Caco-2 (cell line): Measurements from ENCODE around the gene FAAP24. TPM values are rescaled to one million over a fixed set of nuclear protein-coding genes. Genes with fewer than 3 reads are reported as not detected.
"Not testable (repeated sequence)": the region's sequence is repeated elsewhere in the genome, so short reads cannot be mapped to it uniquely, and the experiment has no call there.

Experiments
- BruUV-seq: library from RNA; stranded (reverse); fragments of 400-500 nt; replicated peaks from 2 replicates; lab custom pipeline; 2021; lab: Mats Ljungman, UMichigan
- CTCF ChIA-PET: fragments of 300-600 bp; sonication (Branson Sonifier 250); formaldehyde crosslinking; loops from one replicate; lab custom pipeline; 2022; ENCODE audit warnings: antibody characterized with exemption; lab: Charles Lee
- POLR2A ChIA-PET: fragments of 300-600 bp; sonication (Branson Sonifier 250); formaldehyde crosslinking; loops from one replicate; lab custom pipeline; 2022; ENCODE audit warnings: antibody characterized with exemption; lab: Charles Lee
- DNase-seq, 2 experiments: peaks; one replicate each; pipeline versions ENCODE4 v3.0.0 to v3.0.0-alpha.2; 2020 to 2022
- H3K27me3 ChIP-seq: replicated peaks from 2 replicates; pipeline ENCODE4 v1.6.0; 2011; ENCODE audit warnings: low read length; ENCODE audit not compliant: control insufficient read depth, insufficient read depth
- H3K36me3 ChIP-seq: 2 replicates; pipeline ENCODE4 v1.5.1; 2011; ENCODE audit warnings: low read length; ENCODE audit not compliant: control insufficient read depth, insufficient read depth
- H3K4me1 ChIP-seq: fragments of 250-450 bp; sonication (Bioruptor Pico); 2 replicates; pipeline ENCODE4 v1.5.1; 2020; ENCODE audit warnings: mild to moderate bottlenecking
- H3K4me3 ChIP-seq: 2 replicates; pipeline ENCODE4 v1.5.1; 2011; ENCODE audit warnings: low read depth, mild to moderate bottlenecking, control low read depth, low read length
- H3K9me3 ChIP-seq: fragments of 250-450 bp; sonication (Bioruptor Pico); 2 replicates; pipeline ENCODE4 v1.5.1; 2020; ENCODE audit warnings: mild to moderate bottlenecking, moderate library complexity
- H3K27ac Mint-ChIP-seq: one replicate; pipeline ENCODE4 v1.8.0; 2022; ENCODE audit warnings: mixed read lengths; ENCODE audit not compliant: unreplicated experiment
- H3K27me3 Mint-ChIP-seq: one replicate; pipeline ENCODE4 v1.8.0; 2022; ENCODE audit warnings: mixed read lengths; ENCODE audit not compliant: insufficient read depth, unreplicated experiment
- H3K36me3 Mint-ChIP-seq: one replicate; pipeline ENCODE4 v1.8.0; 2022; ENCODE audit warnings: mild to moderate bottlenecking, mixed read lengths; ENCODE audit not compliant: insufficient read depth, unreplicated experiment
- H3K4me1 Mint-ChIP-seq: one replicate; pipeline ENCODE4 v1.8.0; 2022; ENCODE audit warnings: low read depth, mixed read lengths; ENCODE audit not compliant: unreplicated experiment
- H3K4me3 Mint-ChIP-seq: one replicate; pipeline ENCODE4 v1.8.0; 2022; ENCODE audit warnings: mild to moderate bottlenecking, moderate library complexity, mixed read lengths; ENCODE audit not compliant: unreplicated experiment
- H3K9me3 Mint-ChIP-seq: one replicate; pipeline ENCODE4 v1.8.0; 2022; ENCODE audit warnings: mixed read lengths; ENCODE audit not compliant: unreplicated experiment
- CTCF ChIP-seq, 2 experiments: fragments of 200-600 bp in 1 of 2; IDR thresholded peaks; 1 replicate in 1 of 2; 2 replicates in 1 of 2; pipeline versions ENCODE4 v1.5.1 to v1.8.0; 2011 to 2022; ENCODE audit warnings: antibody characterized with exemption in 1 of 2, control low read depth in 1 of 2, inconsistent platforms in 1 of 2, low read depth in 1 of 2, low read length in 1 of 2, mild to moderate bottlenecking in 1 of 2, moderate library complexity in 1 of 2; ENCODE audit not compliant: insufficient read depth in 1 of 2, severe bottlenecking in 1 of 2, unreplicated experiment in 1 of 2
- intact Hi-C: fragments of 100-400 bp; cut with micrococcal nuclease; formaldehyde crosslinking; loops from one replicate; pipeline ENCODE4 v1.10.0; 2022; ENCODE audit not compliant: unreplicated experiment
- total RNA-seq: library from RNA; stranded (reverse); gene quantifications from 2 replicates; pipeline ENCODE4 v1.2.3, GENCODE V29; 2022

FAAP24 gene
- total RNA-seq, 1 experiment from 2014 or later, result 9.6 TPM

- no peak for DNase-seq
- BruUV-seq, result no TSS peak
Measured at GRCh38 chr19:32998722-32999121, 26.7 kb downstream of the FAAP24 start.

GRCh38 chr19:33000510-33000909 is 28.5 kb downstream of the FAAP24 start:
- no peaks in the 10 kb centered on the region for H3K27me3 Mint-ChIP-seq
- H3K4me3 Mint-ChIP-seq, result peak overlapping the region; percentile 12
- no TSS peak for BruUV-seq
- H3K4me1 ChIP-seq, result 0 out of 2 replicates have a peak, but pooled peaks cover 3% of the 10 kb centered on the region
- peaks cover 5% of the 10 kb centered on the region for H3K36me3 ChIP-seq
- ChIA-PET CTCF (no interaction called here), POLR2A (no interaction called here)
- peaks cover 28% of the 10 kb centered on the region for H3K4me1 Mint-ChIP-seq
- H3K4me3 ChIP-seq, result no peak overlapping the region
- peaks cover 91% of the 10 kb centered on the region for H3K36me3 Mint-ChIP-seq
- no peak overlapping the region for H3K27ac Mint-ChIP-seq
- H3K27me3 ChIP-seq, result no peaks in the 10 kb centered on the region
- TF ChIP-seq CTCF (IDR thresholded peaks at IDR 0.05; ENCODE audit: insufficient read depth in 1 of 2, low read depth in 1 of 2, low read length in 1 of 2, severe bottlenecking in 1 of 2, unreplicated experiment in 1 of 2), result no peak
- H3K9me3 ChIP-seq, result no peaks in the 10 kb centered on the region
- no peak for DNase-seq
- intact Hi-C loops, result no loop called here
- no peaks in the 10 kb centered on the region for H3K9me3 Mint-ChIP-seq

More at GRCh38 chr19:32998722-32999121, 26.7 kb downstream of the FAAP24 start:
- no peak for TF ChIP-seq CTCF (IDR thresholded peaks at IDR 0.05; ENCODE audit: insufficient read depth in 1 of 2, low read depth in 1 of 2, low read length in 1 of 2, severe bottlenecking in 1 of 2, unreplicated experiment in 1 of 2)
- ChIA-PET POLR2A (no interaction called here), CTCF (no interaction called here)
- H3K4me1 ChIP-seq, result no peaks in the 10 kb centered on the region
- peaks cover 23% of the 10 kb centered on the region for H3K4me1 Mint-ChIP-seq
- peak overlapping the region; percentile 39 for H3K27ac Mint-ChIP-seq
- H3K4me3 ChIP-seq, result no peak overlapping the region
- H3K27me3 Mint-ChIP-seq, result no peaks in the 10 kb centered on the region
- H3K36me3 ChIP-seq, result peaks cover 5% of the 10 kb centered on the region
- no peak overlapping the region for H3K4me3 Mint-ChIP-seq
- no peaks in the 10 kb centered on the region for H3K9me3 ChIP-seq
- intact Hi-C loops, result no loop called here
- no peaks in the 10 kb centered on the region for H3K27me3 ChIP-seq
- peaks cover 95% of the 10 kb centered on the region for H3K36me3 Mint-ChIP-seq
- no peaks in the 10 kb centered on the region for H3K9me3 Mint-ChIP-seq

- no peak for TF ChIP-seq CTCF (IDR thresholded peaks at IDR 0.05; ENCODE audit: insufficient read depth in 1 of 2, low read depth in 1 of 2, low read length in 1 of 2, severe bottlenecking in 1 of 2, unreplicated experiment in 1 of 2)
- Histone ChIP-seq H3K4me1 (0 out of 2 replicates have a peak, but pooled peaks cover 3% of the 10 kb centered on the region), H3K9me3 (no peaks in the 10 kb centered on the region), H3K4me3 (no peak overlapping the region), H3K27me3 (no peaks in the 10 kb centered on the region), H3K36me3 (peaks cover 5% of the 10 kb centered on the region)
- intact Hi-C loops, result no loop called here
- Mint-ChIP-seq H3K9me3 (no peaks in the 10 kb centered on the region), H3K4me3 (peak overlapping the region; percentile 12), H3K27ac (no peak overlapping the region), H3K36me3 (peaks cover 91% of the 10 kb centered on the region), H3K4me1 (peaks cover 30% of the 10 kb centered on the region), H3K27me3 (no peaks in the 10 kb centered on the region)
- DNase-seq, result no peak
- ChIA-PET CTCF (interaction anchor here (0.6 kb wide), 1 partner anchor 95 kb away, joined by 3 read pairs; no protein-coding TSS in a partner anchor), POLR2A (no interaction called here)
- no TSS peak for BruUV-seq
Measured at GRCh38 chr19:33000910-33001309, 28.9 kb downstream of the FAAP24 start.

- intact Hi-C loops, POLR2A ChIA-PET, H3K9me3 Mint-ChIP-seq, BruUV-seq, H3K9me3 ChIP-seq, DNase-seq, H3K4me1 ChIP-seq, H3K27me3 ChIP-seq, H3K27me3 Mint-ChIP-seq, H3K4me3 Mint-ChIP-seq, H3K36me3 ChIP-seq, H3K4me3 ChIP-seq, CTCF ChIA-PET: not testable (repeated sequence)
- Mint-ChIP-seq H3K36me3 (peaks cover 90% of the 10 kb centered on the region), H3K27ac (peak overlapping the region; percentile 51), H3K4me1 (peaks cover 25% of the 10 kb centered on the region)
Measured at GRCh38 chr19:33002126-33002865, 30.3 kb downstream of the FAAP24 start.
